HG03457 (cell line): ENCODE results near the gene TYW1.
"Not testable (repeated sequence)": the region's sequence is repeated elsewhere in the genome, so short reads cannot be mapped to it uniquely, and the experiment has no call there.

Source experiments
- ATAC-seq: cut with Tn5 transposase; IDR thresholded peaks from one replicate; pipeline ENCODE4 v1.9.1; 2021; ENCODE audit warnings: moderate number of reproducible peaks; ENCODE audit not compliant: unreplicated experiment

Gene TYW1, protein sequence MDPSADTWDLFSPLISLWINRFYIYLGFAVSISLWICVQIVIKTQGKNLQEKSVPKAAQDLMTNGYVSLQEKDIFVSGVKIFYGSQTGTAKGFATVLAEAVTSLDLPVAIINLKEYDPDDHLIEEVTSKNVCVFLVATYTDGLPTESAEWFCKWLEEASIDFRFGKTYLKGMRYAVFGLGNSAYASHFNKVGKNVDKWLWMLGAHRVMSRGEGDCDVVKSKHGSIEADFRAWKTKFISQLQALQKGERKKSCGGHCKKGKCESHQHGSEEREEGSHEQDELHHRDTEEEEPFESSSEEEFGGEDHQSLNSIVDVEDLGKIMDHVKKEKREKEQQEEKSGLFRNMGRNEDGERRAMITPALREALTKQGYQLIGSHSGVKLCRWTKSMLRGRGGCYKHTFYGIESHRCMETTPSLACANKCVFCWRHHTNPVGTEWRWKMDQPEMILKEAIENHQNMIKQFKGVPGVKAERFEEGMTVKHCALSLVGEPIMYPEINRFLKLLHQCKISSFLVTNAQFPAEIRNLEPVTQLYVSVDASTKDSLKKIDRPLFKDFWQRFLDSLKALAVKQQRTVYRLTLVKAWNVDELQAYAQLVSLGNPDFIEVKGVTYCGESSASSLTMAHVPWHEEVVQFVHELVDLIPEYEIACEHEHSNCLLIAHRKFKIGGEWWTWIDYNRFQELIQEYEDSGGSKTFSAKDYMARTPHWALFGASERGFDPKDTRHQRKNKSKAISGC

DNA sequence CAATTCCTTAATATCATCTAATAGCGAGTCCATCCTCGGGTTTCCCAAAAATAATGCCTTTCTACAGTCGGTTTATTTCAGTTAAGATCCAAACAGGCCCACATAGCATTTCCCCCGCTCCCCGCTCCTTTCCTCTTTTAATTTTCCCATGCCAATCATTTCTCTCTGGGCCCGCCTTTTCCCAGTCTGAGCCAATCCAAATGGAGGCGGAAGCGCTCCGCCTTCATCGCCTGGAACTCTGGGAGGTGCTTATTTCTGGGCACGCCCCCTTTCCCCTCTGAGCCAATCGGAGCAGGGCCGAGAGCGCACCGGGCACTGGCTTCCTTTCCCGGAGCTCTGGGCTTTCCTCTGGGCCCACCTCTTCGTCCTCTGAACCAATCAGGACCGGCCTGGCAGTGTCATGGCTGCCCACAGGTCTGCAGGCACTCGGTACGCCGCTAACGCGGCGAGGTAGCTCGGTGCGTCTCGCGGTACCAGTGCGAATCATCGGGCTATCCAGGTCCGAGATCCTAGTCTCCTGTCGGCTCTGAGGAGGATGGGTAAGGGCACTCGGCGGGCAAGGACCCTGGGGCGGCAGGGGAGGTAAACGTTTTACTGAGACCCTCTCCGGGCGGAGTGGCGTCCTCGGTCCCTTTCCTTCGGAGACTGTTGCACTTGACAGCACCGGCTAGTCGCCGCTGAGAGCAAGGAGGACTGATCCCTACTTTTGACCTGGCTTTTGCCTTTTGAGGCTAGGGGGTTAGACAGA, at the start of gene TYW1:
Gene TYW1 (plus strand): TSS at position 390 of the 748 bp plus-strand sequence. CDS start 146 bp downstream, at position 536.
- peak; percentile 88 for ATAC-seq

GRCh38 chr7:66948480-66949109, 48.0 kb upstream of the TYW1 start:
- no peak for ATAC-seq

DNA sequence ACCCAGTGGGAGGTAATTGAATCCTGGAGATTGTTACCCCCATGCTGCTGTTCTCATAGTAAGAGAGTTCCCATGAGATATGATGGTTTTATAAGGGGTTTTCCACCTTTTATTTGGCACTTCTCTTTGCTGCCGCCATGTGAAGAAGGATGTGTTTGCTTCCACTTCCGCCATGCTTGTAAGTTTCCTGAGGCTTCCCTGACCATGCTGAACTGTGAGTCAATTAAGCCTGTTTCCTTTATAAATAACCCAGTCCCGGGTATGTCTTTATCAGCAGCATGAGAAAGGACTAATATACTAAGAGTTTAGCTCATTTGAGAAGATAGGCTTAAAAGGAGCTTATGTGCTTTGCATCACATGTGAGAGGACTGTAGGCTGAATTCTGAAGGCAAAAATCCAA, 46.3 kb upstream of the TYW1 start:
- no peak for ATAC-seq

GRCh38 chr7:66950763-66951162, 45.9 kb upstream of the TYW1 start:
- no peak for ATAC-seq

- ATAC-seq = no peak
Observed at GRCh38 chr7:66952343-66953043, 44.1 kb upstream of the TYW1 start.

DNA sequence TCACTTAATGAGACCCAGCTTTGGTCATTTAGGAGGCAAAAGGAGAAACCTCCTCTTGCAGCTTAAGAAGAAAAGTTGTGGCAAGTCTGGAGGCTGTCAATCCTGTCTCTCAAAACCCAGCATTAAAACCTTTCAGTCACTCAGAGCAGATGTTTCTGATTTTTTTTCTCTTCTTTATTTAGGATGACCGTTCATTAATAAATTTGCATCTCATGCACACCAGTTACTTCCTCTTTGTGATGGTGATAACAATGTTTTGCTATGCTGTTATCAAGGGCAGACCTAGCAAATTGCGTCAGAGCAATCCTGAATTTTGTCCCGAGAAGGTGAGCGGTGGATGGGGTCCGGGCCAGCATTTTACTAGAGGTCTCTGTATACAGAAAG, 43.6 kb upstream of the TYW1 start:
- ATAC-seq = no peak

GRCh38 chr7:66957595-66958290, 38.9 kb upstream of the TYW1 start:
- no peak for ATAC-seq

DNA sequence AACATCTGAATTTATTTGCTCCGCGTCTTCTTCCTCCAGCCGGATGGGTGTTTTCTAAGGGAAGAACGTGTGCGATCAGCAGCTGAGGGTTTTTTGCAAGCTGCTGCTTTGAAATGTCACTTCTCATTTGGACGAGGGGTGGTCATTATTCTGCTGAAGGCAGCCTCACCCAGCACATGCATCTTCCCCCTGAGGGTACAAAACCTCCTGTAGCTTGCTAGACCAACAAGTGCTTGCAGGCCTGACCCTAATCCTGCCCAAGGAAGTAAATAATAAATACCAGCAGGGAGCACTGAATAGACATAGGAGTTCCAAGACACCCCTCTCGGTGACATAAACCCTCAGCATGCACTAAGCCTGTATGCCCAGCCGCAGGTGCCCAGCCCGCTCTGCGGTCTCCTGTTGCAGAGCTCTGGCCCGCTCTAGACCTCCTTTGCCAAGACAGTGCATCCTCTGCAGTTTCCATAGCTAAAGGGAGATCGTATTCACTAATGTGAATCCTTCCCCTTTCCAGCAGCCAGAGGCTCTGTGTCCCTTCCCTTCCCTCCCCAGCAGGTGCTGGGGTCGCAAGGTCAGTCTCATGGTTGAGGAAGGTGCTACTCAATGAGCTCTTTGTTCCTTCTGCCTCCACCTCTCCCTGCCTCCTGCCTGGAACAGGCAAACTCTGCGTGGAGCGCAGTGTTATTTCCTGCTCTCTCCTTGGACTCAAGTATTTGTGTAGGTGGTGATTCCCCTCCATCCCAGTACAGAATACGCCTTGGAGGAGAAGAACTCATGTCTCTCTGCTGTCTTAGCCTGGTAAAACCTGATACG, 37.9 kb upstream of the TYW1 start:
- no peak for ATAC-seq

DNA sequence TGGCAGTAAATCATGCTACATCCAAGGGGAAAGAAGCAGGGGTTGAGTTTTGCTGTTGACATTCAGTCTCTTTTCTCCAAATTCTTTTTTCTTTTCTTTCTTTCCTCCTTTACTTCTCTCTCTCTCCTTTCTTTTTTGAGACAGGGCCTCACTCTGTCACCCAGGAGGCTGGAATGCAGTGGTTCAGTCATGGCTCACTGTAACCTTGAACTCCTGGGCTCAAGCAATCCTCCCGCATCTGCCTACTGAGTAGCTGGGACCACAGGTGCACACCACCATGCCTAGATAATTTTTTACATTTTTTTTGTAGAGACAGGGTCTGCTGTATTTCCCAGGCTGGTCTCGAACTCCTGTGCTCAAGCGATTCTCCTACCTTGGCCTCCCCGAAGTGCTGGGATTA, 36.4 kb upstream of the TYW1 start:
- no peak for ATAC-seq

- ATAC-seq = no peak
Observed at GRCh38 chr7:66961096-66961495, 35.5 kb upstream of the TYW1 start.

- ATAC-seq = no peak
Observed at GRCh38 chr7:66964411-66964810, 32.2 kb upstream of the TYW1 start.

DNA sequence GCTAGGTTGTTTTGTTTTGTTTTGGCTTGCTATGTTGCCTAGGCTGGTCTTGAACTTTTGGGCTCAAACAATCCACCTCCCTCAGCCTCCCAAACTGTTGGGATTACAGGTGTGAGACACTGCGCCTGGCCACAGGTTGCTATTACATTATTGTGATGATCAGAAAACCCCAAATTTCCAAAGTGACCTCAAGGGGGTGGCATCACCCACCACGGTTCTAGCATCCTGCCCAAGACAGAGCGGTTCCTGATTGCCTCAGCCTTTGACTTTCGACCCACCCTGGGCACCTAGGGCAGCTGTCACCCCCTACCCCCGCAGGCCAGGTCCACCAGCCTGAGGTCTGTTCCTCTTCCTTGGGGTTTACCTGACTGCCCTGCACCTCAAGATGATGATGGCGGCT, 29.6 kb upstream of the TYW1 start:
- ATAC-seq = no peak

DNA sequence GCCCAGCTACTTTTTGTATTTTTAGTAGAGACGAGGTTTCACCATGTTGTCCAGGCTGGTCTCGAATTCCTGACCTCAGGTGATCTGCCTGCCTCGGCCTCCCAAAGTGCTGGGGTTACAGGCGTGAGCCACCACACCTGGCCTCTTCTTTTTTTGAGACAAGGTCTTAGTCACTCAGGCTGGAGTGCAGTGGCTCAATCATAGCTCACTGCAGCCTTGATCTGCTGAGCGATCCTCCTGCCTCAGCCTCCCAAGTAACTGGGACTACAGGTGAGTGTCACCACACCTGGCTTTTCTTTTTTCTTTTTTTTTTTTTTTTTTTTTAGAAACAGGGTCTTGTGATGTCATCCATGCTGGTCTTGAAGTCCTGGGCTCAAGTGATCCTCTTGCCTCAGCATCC, 27.6 kb upstream of the TYW1 start:
- ATAC-seq = not testable (repeated sequence)

DNA sequence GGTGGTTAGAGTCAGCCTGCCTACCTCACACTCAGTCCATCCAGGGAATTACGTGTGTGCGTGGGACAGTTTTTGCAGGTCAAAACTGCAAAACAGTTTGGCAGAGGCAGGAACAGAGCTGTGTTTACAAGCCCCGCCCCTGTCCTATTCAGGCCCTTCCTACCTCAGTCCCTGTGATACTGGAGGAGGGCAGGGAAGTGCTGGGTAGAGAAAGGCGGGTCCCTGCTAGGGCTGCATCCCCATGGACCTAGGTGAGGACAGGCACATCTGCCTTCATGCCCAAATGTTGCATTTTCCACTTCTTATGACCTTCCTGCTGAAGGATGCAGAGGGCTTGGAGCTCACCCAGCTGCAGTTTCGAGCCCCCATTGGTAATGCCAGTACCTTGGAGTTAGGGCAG, 26.3 kb upstream of the TYW1 start:
- no peak for ATAC-seq

GRCh38 chr7:66974986-66975590, 21.5 kb upstream of the TYW1 start:
- ATAC-seq = no peak

DNA sequence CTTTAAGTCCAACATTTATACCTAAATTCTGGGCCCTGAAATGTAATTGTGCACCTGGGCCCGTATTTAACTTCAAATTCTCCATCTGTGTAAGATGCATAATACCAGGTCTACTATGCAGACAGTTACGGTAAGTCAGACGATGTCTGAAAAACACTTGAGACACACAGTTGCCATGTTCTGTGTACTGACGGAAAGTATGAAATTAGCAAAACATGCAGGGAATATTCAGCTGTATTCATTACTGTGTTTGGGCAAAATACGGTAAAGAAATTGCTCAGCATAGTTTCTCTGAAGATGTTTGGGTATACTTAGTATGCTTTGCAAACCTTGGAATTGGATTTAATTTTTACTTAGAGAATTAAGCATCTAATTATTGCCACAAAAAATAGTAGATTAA, 18.3 kb upstream of the TYW1 start:
- not testable (repeated sequence) for ATAC-seq

DNA sequence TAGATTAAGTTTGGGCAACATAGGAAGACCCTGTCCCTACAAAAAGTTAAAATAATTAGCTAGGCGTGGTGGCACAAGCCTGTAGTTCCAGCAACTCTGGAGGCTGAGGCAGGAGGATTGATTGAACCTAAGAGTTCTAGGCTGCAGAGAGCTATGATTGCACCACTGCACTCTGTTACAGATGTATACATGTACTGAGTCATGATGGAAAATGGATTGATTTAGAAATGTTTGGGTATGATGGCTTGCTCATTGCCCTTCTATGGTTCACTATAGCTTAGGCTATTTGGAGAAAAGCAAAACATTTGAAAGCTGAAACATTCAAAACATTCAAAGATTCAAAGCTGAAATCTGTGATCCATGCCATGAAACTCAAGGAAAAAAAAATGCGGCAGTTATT, 17.6 kb upstream of the TYW1 start:
- ATAC-seq = not testable (repeated sequence)

DNA sequence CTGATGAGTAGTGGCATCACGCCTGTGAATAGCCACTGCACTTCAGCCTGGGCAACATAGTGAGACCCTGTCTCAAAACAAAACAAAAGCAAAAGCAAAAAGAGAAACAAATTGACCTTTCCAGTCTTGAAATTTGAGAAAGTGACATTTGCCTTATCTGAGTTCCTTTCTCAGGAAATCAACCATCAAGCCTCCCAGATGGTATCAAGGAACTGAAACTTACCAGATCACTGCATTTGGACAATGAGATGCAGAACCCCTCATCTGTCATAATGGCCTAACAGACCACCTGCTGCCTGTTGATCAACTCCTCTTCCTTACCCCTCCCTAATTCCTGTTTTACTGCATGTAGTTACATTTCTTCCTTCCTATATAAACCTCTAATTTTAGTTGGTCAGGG, 16.3 kb upstream of the TYW1 start:
- not testable (repeated sequence) for ATAC-seq

DNA sequence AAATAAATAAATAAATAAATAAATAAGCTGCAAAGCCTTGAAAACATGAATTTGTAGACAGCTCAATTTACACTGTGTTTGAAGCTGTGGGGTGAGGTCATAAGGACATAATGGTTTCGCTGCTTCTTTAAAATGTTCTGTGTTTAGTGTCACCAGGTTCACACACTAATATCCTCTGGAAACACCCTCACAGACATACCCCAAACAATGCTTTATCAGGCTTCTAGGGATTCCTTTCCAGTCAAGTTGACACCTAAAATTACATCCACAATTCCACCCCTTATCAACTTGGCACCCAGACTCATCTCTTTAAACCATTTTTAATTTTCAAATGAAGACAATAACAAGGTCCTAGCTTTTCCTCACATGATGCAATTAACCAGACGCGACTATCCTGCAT, 7.1 kb upstream of the TYW1 start:
- ATAC-seq = not testable (repeated sequence)
